ENCODE data around the gene FREM2.

DNA sequence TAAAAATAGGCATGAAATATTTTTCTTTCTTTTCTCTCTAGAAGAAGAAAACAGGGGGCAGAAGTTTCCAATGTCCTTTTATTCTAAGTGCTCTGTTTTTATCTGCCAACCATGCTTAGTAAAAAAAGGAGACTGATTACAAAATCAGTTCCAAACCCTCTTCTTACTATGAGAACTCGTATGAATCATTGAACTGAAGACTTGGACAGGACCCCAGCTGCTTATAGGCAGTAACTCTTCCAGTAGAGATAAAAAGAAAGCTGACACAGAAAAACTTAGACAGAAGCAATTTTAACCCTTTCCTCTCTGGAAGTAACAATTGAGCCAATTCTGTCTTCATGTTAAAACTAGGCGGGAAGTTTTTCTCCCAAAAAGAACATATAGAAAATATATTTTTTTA is 24.5 kb upstream of the FREM2 start:
- TF ChIP-seq, protein P1, sequence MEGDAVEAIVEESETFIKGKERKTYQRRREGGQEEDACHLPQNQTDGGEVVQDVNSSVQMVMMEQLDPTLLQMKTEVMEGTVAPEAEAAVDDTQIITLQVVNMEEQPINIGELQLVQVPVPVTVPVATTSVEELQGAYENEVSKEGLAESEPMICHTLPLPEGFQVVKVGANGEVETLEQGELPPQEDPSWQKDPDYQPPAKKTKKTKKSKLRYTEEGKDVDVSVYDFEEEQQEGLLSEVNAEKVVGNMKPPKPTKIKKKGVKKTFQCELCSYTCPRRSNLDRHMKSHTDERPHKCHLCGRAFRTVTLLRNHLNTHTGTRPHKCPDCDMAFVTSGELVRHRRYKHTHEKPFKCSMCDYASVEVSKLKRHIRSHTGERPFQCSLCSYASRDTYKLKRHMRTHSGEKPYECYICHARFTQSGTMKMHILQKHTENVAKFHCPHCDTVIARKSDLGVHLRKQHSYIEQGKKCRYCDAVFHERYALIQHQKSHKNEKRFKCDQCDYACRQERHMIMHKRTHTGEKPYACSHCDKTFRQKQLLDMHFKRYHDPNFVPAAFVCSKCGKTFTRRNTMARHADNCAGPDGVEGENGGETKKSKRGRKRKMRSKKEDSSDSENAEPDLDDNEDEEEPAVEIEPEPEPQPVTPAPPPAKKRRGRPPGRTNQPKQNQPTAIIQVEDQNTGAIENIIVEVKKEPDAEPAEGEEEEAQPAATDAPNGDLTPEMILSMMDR (IDR thresholded peaks at IDR 0.05; ENCODE audit: poor library complexity): no peak
- TF ChIP-seq EZH2 (IDR thresholded peaks at IDR 0.05; ENCODE audit: borderline replicate concordance) (no peak), EZH2phosphoT487 (IDR thresholded peaks at IDR 0.05; ENCODE audit: low read depth, severe bottlenecking, unreplicated experiment) (no peak)

Measured in hepatocyte (in vitro differentiated cells).